Endothelial cell of hepatic sinusoid (primary cell): Measurements from ENCODE around the gene HSPA6.
"Not testable (repeated sequence)": the region's sequence is repeated elsewhere in the genome, so short reads cannot be mapped to it uniquely, and the experiment has no call there.

Experiments used
- in situ Hi-C: cut with HindIII; loops from 2 replicates; pipeline ENCODE4 v1.10.0; 2017; ENCODE audit warnings: low sequenced_read_pairs

Gene HSPA6

GRCh38 chr1:161523817-161524741, at the start of gene HSPA6:
TSS of gene HSPA6 (plus strand) at chr1:161524540. CDS start at chr1:161524659, 119 bp downstream.
- in situ Hi-C loops: not testable (repeated sequence)

DNA sequence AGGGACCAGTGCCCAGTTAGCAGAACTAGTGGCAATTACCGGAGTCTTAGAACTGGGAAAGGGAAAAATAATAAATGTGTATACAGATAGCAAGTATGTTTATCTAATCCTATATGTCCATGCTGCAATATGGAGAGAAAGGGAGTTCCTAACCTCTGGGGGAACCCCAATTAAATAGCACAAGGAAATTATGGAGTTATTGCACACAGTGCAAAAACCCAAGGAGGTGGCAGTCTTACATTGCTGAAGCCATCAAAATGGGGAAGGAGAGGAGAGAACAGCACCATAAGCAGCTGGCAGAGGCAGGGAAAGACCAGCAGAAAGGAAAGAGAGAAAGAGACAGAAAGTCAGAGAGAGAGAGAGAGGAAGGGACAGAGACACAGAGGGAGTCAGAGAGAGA, 46.6 kb upstream of the HSPA6 start:
- in situ Hi-C loops: not testable (repeated sequence)

DNA sequence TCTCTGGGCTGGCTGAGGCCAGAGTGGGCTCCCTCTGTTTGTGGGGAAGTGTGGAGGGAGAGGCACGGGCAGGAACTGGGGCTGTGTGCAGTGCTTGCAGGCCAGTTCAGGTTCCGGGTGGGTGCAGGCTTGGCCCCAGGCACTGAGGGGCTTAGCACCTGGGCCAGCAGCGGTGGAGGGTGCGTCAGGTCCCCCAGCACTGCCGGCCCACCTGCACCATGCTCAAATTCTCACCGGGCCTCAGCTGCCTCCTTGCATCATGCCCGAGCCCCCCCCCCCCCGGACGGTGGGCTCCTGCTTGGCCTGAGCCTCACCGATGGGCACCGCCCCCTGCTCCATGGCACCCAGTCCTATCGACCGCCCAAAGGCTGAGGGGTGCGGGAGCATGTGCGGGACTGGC, 45.4 kb upstream of the HSPA6 start:
- in situ Hi-C loops: no loop called here

- in situ Hi-C loops: loop anchor here (10.0 kb wide), 1 partner anchor 264 kb away; the partner anchor contains the start of gene DUSP12
Observed at GRCh38 chr1:161480381-161481035, 43.8 kb upstream of the HSPA6 start.

DNA sequence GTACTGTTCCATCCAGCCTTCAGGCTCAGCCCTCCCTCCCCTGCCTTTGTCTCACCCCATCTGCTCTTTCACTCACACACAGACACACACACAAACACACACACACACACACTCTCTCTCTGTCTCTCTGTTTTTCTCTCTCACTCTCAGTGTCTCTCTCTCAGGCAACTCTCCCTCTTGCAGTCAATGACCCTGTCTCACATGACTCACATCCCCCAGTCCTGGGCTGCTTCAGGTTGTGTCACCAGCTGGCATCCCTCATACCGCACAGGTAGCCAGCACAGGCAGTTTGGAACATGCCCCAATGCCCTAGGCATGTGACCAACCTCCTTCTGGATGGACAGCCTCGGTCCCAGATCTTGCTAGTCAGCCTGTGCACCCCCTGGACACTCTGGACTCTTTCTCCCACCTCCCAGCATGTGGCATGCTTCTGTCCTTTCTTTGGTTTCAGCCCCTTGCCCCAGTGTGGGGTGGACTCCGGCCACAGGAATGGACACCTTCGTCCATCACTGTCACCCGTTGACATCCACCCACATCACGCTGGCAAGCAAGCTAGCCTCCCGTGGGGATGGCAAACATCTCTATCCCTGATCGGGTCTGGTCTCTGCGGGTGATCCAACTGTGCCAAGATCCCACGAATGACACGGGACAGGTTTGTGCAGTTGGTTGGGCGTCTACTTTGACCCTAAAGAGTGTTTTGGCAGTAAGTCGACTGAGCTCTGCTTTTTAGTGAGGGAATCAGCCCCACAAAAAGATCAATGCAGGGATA, 42.5 kb upstream of the HSPA6 start:
- in situ Hi-C loops: loop anchor here (10.0 kb wide), 1 partner anchor 263 kb away; the partner anchor contains the start of gene DUSP12

GRCh38 chr1:161482610-161483009, 41.7 kb upstream of the HSPA6 start:
- in situ Hi-C loops: loop anchor here (10.0 kb wide), 1 partner anchor 262 kb away; the partner anchor contains the start of gene DUSP12

- in situ Hi-C loops: loop anchor here (10.0 kb wide), 1 partner anchor 261 kb away; the partner anchor contains the start of gene DUSP12
Observed at GRCh38 chr1:161483361-161483760, 41.0 kb upstream of the HSPA6 start.

GRCh38 chr1:161484613-161485012, 39.7 kb upstream of the HSPA6 start:
- in situ Hi-C loops: loop anchor here (10.0 kb wide), 1 partner anchor 260 kb away; the partner anchor contains the start of gene DUSP12

- in situ Hi-C loops: loop anchor here (10.0 kb wide), 1 partner anchor 258 kb away; the partner anchor contains the start of gene DUSP12
Observed at GRCh38 chr1:161486806-161487741, 37.3 kb upstream of the HSPA6 start.

GRCh38 chr1:161491472-161491871, 32.9 kb upstream of the HSPA6 start:
- in situ Hi-C loops: no loop called here

DNA sequence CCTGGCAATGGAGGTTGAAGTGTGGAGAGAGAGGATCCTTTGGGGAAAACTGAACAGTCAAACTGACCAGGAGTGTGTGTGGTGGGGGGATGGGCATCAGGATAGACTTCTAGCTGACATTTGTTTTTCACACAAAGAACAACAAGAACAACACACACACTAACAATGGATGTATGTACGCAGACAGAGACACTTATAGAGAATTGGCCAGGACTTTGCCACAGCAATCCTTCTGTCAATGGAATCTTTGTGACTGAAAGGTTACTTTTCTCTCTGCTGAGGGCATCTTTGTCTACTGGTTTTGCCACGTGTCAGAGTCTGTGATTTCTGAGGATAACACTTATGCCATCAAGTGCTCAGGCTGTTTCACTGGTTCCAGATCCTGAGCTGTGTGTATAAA, 31.5 kb upstream of the HSPA6 start:
- in situ Hi-C loops: no loop called here

DNA sequence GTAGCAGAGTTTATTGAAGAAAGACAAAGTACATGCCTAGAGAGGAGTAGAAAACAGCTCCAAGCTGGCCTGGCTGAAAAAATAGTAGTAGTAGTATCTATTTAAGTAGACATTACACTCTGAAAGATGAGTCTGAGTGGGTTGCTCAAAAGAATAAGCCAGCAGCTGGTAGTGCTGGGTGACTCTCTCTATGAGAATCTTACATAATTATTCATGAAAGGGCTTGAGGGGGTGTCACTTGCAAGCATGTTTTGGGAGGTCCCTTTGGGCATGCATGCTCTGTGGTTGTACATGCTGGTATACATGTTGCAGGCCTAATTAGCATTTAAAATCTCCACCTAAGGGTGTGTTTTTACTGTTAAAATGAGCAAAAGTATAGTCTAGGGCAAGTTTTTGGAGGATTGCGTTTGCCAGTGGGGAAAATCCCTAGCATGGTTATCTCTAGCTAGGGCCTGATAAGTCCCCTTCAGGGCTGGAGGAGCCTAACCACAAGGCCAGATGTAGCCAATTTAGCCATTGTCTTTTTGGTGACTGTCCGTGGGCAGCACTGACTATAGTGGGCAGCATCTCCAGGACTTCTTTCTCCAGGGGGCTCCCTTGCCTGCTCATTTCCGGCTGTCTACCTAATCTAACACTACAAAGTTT, 30.1 kb upstream of the HSPA6 start:
- in situ Hi-C loops: no loop called here

- in situ Hi-C loops: no loop called here
Observed at GRCh38 chr1:161495490-161495889, 28.9 kb upstream of the HSPA6 start.

- in situ Hi-C loops: no loop called here
Observed at GRCh38 chr1:161497961-161498360, 26.4 kb upstream of the HSPA6 start.

DNA sequence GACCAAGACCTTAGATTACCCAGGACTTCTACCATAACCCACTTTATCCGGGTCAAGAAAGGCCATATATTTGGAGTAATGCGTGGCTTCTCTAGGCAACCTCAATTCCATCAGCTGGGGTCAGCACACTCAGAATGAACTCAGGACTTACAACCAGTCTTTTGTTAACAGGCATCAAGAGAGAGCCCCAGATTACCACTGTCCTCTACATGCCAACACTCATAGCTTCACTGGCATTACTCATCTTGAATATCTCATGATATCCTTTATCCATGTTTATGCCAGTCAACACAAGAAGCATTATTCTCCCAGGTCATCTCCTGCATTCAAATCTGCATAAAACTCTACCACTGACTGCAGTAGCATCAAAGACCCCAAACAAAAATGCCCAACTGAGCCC, 25.7 kb upstream of the HSPA6 start:
- in situ Hi-C loops: no loop called here

DNA sequence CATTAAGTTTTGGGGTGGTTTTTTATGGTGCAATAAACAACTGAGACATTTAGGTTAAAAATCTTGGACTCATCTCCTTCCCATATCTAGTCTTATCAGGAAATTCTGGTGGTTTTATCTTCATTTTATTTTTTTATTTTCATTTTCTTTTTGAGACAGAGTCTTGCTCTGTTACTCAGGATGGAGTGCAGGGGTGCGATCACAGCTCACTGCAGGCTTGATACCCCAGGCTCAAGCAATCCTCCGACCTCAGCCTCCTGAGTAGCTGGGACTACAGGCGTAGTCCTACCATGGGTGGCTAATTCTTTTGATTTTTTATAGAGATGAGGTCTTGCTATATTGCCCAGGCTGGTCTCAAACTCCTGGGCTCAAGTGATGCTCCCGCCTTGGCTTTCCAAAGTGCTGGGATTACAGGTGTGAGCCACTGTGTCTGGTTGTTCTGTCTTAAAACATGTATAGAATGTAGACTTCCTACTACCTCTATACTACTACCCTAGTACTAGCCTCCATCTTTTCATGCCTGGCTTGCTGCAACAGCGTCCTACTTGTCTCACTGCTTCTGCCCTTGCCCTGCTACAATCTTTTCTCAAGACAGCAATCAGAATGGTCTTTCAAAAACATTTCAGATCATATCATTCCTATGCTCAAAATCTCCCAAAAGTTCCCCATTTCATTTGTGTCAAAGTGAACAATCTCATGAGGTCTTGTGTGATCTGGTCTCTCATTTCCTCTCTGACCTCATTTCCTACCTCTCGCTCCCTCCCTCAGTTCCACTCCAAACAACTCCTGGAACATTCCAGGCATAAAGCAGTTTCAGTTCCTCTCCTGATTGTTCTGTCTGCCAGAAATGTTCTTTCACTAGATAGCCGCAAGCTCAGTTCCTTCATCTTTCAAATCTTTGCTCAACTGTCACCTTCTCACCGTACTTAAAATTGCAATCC, 25.0 kb upstream of the HSPA6 start:
- in situ Hi-C loops: no loop called here

DNA sequence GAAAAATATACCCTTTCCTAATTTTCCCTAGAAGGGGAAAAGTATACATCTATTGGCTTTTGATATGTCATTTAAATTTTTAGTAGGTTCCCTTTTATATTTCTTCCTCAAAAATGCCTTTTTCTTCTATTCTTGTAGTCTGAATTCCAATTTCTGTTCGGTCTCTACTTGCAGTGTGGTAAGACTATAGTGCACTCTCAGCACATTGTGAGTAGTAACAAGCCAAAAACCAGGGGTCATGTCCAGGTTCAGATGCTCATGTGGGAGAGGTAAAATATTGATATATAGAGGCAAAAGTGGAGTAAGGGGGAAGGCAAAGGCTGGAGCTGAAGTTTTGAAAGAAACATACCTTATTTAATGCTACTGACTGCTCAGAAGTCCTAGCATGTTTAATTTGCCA, 23.1 kb upstream of the HSPA6 start:
- in situ Hi-C loops: no loop called here

DNA sequence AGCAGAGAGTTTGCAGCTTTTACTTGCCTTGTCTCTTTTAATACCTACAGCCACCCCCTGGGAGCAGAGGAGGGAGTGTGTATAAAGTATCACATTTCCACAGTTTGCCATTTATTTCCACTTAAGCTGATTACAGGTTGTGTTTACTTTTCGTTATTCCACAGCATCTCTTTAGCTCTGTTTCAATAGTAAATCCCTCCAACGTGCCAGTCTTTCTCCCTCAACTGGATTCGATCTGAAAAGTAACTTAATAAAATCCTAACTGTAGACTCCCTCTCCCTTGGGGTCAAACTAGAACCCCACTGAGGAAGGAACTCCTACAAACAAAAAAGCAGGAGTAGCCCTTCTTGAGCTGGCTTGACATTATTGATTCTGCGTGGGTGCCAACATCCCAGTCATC, 22.2 kb upstream of the HSPA6 start:
- in situ Hi-C loops: no loop called here
